ENCODE measurements around the gene TNS3.

Gene TNS3

DNA sequence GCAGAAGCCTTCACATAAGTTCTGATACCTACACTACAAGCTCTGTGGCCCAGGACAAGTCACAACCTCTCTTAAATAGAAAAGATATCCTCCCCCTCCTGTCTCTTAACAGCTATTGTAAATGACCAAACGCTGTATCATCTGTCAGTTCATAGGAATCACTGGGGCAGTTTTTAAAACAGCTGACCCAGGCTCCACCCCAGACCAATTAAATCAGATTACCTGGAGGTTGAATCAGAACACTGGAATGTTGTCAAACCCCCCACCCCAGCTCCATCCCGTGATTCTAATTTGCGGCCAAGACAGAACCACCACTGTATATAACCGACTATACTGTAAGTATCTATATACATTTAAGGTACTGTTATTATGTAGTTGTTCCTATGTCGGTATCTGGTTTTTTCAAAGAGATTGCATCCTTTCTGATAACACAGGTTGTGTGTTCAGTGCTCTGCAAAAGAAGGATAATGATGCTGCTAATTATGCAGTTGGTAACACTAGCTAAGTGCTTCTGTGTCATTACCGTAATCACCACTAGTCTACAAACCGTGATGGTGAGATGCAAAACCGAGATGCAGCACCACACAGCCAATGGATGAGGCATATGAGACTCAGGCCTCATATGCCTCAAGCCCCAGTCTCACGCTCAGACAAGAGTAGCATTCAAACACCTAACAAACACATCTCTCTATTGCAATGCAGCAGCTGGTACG lies 47.4 kb downstream of the TNS3 start:
- Histone ChIP-seq H3K27ac (no peak overlapping the region), H3K9me3 (ENCODE audit: low read depth, low read length) (no peaks in the 10 kb centered on the region; the same call in 1 of the 2 replicates), H3K4me3 (no peak overlapping the region), H3K9ac (ENCODE audit: insufficient read length) (no peak overlapping the region), H3K36me3 (ENCODE audit: insufficient read depth, low read length) (no peaks in the 10 kb centered on the region)
- no peak for TF ChIP-seq EZH2 (IDR thresholded peaks at IDR 0.05)
- no peak for TF ChIP-seq POLR2AphosphoS5 (IDR thresholded peaks at IDR 0.05; ENCODE audit: borderline replicate concordance, low read depth, low read length)
- no peak for TF ChIP-seq FOXP2 (optimal IDR thresholded peaks at IDR 0.05; ENCODE audit: control extremely low read depth, extremely low read length, insufficient read depth)
- DNase-seq (ENCODE audit: low read depth, low spot score) = no peak

DNA sequence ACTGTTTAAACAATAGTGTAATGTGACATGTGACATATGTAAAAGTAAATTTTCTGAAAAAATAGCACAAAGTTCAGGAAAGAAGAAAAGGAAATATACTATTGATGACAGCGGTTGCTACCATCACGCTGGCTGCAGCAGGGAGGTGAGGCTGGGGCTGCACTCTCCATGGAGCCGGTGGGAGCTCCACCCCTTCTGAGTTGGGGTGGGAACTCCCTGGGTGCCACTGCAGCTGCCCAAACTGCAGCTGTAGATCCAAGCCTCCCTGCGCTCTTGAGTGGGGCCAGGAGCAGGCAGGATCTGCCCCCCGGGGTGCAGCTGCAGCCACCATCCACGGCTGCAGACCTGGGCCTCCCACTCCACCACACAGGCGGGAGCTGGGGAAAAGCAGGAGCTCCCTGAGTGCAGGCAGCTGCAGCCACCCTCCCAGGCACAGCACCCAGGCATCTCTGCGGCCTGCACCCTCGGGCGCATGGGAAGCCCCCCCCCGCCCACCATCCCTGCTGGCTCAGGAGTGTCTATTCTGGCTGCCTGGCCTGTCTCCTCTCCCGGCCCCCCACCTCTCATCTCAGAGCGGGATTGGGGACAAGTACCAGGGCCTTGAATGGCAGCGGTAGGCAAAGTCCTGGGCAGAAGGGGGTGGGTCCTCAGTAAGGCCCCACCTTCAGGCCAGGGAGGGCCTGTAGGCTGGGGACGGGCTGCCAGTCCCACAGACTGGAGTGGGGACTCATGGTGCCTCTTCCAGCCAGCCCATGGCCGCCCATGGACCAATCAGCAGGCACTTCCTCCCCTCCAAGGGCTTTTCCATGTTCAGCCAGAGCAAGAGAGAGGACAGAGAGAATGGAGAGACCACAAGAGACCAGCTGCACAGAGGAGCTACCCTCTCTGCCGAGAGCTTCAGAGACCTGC lies 50.1 kb downstream of the TNS3 start:
- TF ChIP-seq POLR2AphosphoS5 (IDR thresholded peaks at IDR 0.05; ENCODE audit: borderline replicate concordance, low read depth, low read length) = no peak
- no peak for TF ChIP-seq EZH2 (IDR thresholded peaks at IDR 0.05)
- no peak for TF ChIP-seq FOXP2 (optimal IDR thresholded peaks at IDR 0.05; ENCODE audit: control extremely low read depth, extremely low read length, insufficient read depth)
- no peak overlapping the region for H3K27ac ChIP-seq

DNA sequence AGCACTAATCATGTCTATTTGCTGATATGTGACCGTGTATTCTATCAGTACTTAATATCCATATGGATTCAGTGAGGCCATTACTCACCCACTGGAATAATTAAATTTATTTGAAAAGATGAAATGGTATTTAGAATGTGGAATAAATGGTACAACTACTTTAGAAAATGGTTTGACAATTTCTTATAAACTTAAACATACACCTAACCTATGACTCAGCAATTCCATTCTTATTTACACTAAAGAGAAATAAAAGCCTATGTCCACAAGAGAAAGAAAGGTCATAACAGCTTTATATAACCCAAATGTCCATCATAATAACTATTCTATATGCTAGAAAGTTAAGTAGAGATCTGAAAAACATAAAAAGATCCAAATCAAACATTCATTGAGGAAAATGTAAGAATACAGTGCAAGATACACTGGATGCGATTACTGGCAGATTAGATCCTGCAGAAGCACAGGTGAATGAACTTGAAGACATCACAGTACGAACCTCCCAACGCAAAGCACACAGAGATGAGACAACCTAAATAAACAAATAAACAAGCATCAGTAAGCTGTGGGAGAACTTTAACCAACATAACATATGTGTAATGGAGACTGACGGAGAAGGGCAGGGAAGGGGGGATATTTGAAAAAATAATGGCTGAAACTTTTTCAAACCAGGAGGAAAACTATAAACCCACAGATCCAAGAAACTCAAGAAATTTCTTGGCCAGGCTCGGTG lies 51.9 kb downstream of the TNS3 start:
- no peak for DNase-seq (ENCODE audit: low read depth, low spot score)
- TF ChIP-seq FOXP2 (optimal IDR thresholded peaks at IDR 0.05; ENCODE audit: control extremely low read depth, extremely low read length, insufficient read depth) (no peak), EZH2 (IDR thresholded peaks at IDR 0.05) (no peak), POLR2AphosphoS5 (IDR thresholded peaks at IDR 0.05; ENCODE audit: borderline replicate concordance, low read depth, low read length) (no peak)
- no peaks in the 10 kb centered on the region for H3K36me3 ChIP-seq (ENCODE audit: insufficient read depth, low read length)
- H3K9me3 ChIP-seq (ENCODE audit: low read depth, low read length) = no peaks in the 10 kb centered on the region; the same call in 1 of the 2 replicates
- H3K9ac ChIP-seq (ENCODE audit: insufficient read length) = no peak overlapping the region
- H3K4me3 ChIP-seq = no peak overlapping the region
- no peak overlapping the region for H3K27ac ChIP-seq

More for the DNA sequence above, 50.1 kb downstream of the TNS3 start:
- no peak overlapping the region for H3K4me3 ChIP-seq
- H3K9me3 ChIP-seq (ENCODE audit: low read depth, low read length) = no peaks in the 10 kb centered on the region; the same call in 1 of the 2 replicates
- no peaks in the 10 kb centered on the region for H3K36me3 ChIP-seq (ENCODE audit: insufficient read depth, low read length)
- no peak for DNase-seq (ENCODE audit: low read depth, low spot score)
- H3K9ac ChIP-seq (ENCODE audit: insufficient read length) = no peak overlapping the region

DNA sequence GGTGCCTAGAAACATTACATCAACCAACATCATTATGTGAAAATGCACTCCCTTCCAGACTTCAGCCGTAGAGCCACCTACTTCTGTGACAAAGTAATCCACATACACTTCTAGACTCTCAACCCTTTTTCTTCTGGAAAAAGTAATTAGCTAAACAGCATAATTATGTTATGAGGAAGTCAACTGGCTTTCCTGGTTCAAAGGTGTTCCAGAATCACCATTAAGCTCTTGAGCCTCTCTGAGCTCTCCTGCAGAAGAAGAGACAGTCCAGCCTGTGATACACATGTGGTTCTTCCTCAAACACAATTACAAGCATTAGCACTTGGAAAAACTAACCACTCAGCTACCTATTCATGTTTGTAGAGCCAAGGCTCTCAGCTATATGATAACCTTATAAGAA lies 52.5 kb downstream of the TNS3 start:
- TF ChIP-seq POLR2AphosphoS5 (IDR thresholded peaks at IDR 0.05; ENCODE audit: borderline replicate concordance, low read depth, low read length) = no peak
- TF ChIP-seq EZH2 (IDR thresholded peaks at IDR 0.05) = no peak
- no peak for TF ChIP-seq FOXP2 (optimal IDR thresholded peaks at IDR 0.05; ENCODE audit: control extremely low read depth, extremely low read length, insufficient read depth)
- H3K9me3 ChIP-seq (ENCODE audit: low read depth, low read length) = no peaks in the 10 kb centered on the region; the same call in 1 of the 2 replicates
- H3K27ac ChIP-seq = no peak overlapping the region
- H3K9ac ChIP-seq (ENCODE audit: insufficient read length) = no peak overlapping the region
- no peak for DNase-seq (ENCODE audit: low read depth, low spot score)
- H3K4me3 ChIP-seq = no peak overlapping the region
- H3K36me3 ChIP-seq (ENCODE audit: insufficient read depth, low read length) = no peaks in the 10 kb centered on the region

DNA sequence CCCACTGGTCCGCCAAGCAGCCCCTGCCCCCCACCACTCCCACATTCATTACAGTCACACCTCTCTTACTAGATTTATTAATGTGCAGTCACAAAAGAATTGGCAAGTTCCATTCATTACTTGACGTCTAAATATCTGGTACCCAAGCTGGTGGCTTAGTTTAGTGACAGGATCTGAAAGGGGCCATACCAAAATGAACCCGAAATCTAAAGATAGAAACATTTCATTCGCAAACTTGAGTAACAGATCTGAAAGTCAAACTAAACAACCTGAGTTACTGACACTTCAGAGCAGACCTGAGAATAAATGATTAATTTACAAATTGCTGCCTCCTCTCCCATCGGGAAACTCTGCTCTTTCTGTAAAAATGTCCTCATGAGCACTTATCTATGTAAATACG lies 53.4 kb downstream of the TNS3 start:
- no peak for DNase-seq (ENCODE audit: low read depth, low spot score)
- no peak for TF ChIP-seq EZH2 (IDR thresholded peaks at IDR 0.05)
- TF ChIP-seq FOXP2 (optimal IDR thresholded peaks at IDR 0.05; ENCODE audit: control extremely low read depth, extremely low read length, insufficient read depth) = no peak
- TF ChIP-seq POLR2AphosphoS5 (IDR thresholded peaks at IDR 0.05; ENCODE audit: borderline replicate concordance, low read depth, low read length) = no peak
- no peaks in the 10 kb centered on the region for H3K36me3 ChIP-seq (ENCODE audit: insufficient read depth, low read length)
- H3K9me3 ChIP-seq (ENCODE audit: low read depth, low read length) = no peaks in the 10 kb centered on the region; the same call in 1 of the 2 replicates
- no peak overlapping the region for H3K27ac ChIP-seq
- H3K4me3 ChIP-seq = no peak overlapping the region
- no peak overlapping the region for H3K9ac ChIP-seq (ENCODE audit: insufficient read length)

DNA sequence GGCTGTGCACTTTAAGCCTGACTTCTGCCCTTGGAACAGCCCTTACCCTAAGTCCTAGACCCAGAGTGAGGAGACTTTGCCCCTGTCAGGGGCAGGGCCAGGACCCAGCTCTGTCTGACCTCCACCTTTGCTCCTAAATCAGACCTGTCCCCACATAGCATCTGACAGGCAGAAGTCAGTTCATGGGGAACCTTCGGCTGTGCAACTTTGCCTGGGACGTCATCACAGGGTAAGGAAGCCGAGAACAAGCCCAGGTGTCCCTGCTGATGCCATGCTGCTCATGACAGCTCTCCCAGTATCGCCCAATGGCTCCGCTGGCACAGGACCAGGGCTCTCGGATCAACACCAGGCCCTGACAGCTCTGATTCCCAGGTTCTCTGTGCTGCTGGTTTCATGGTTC lies 55.4 kb downstream of the TNS3 start:
- no peak for TF ChIP-seq FOXP2 (optimal IDR thresholded peaks at IDR 0.05; ENCODE audit: control extremely low read depth, extremely low read length, insufficient read depth)
- no peak for TF ChIP-seq POLR2AphosphoS5 (IDR thresholded peaks at IDR 0.05; ENCODE audit: borderline replicate concordance, low read depth, low read length)
- TF ChIP-seq EZH2 (IDR thresholded peaks at IDR 0.05) = no peak
- no peak for DNase-seq (ENCODE audit: low read depth, low spot score)
- no peak overlapping the region for H3K27ac ChIP-seq

DNA sequence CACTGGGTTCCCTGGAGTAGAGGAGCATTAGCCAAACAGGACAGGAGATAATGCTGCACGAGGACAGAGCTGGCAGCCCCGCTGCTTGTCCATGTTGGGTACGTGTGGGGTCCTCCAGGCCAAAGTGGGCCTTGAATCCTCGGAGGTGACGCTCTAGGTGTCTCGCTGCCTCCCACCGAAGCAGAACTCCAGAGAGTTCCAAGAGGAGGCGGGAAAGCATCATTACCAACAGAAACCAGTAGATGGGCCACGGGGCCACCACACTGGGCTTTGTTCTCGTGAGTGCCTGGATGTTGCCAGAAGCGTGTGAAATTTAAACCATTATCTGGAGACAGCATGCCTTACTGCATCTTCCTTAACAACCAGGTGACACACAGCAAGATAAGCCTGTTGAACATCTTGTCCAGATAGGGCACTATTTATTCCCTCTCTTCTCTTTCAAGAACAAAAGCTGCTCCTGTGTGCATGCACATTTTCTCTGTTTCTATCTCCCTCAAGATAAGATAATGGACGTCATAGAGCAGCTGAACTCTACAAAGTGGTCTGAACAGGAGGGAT lies 56.8 kb downstream of the TNS3 start:
- no peaks in the 10 kb centered on the region for H3K36me3 ChIP-seq (ENCODE audit: insufficient read depth, low read length)
- TF ChIP-seq FOXP2 (optimal IDR thresholded peaks at IDR 0.05; ENCODE audit: control extremely low read depth, extremely low read length, insufficient read depth) (no peak), POLR2AphosphoS5 (IDR thresholded peaks at IDR 0.05; ENCODE audit: borderline replicate concordance, low read depth, low read length) (no peak), EZH2 (IDR thresholded peaks at IDR 0.05) (no peak)
- H3K9ac ChIP-seq (ENCODE audit: insufficient read length) = no peak overlapping the region

More for the DNA sequence above, 55.4 kb downstream of the TNS3 start:
- no peaks in the 10 kb centered on the region; the same call in 1 of the 2 replicates for H3K9me3 ChIP-seq (ENCODE audit: low read depth, low read length)
- H3K36me3 ChIP-seq (ENCODE audit: insufficient read depth, low read length) = no peaks in the 10 kb centered on the region
- H3K9ac ChIP-seq (ENCODE audit: insufficient read length) = no peak overlapping the region
- H3K4me3 ChIP-seq = no peak overlapping the region

More for the DNA sequence above, 56.8 kb downstream of the TNS3 start:
- no peak for DNase-seq (ENCODE audit: low read depth, low spot score)
- Histone ChIP-seq H3K4me3 (no peak overlapping the region), H3K27ac (no peak overlapping the region), H3K9me3 (ENCODE audit: low read depth, low read length) (no peaks in the 10 kb centered on the region; the same call in 1 of the 2 replicates)
